H1 (cell line): ENCODE measurements around the gene DSCAM. TPM values are rescaled to one million over a fixed set of nuclear protein-coding genes. Genes with fewer than 3 reads are reported as not detected.

ENCODE experiments used
- ASH2L ChIP-seq: fragments of 200-600, 300-600 bp; sonication (generic); IDR thresholded peaks from one replicate; pipeline ENCODE4 v1.7.1; 2017; ENCODE audit warnings: low read length
- ATF3 ChIP-seq: IDR thresholded peaks from 2 replicates; pipeline ENCODE4 v1.6.1; 2011; ENCODE audit warnings: low read depth, mild to moderate bottlenecking, low read length; ENCODE audit not compliant: insufficient read depth
- BACH1 ChIP-seq: IDR thresholded peaks from 2 replicates; pipeline ENCODE4 v1.6.1; 2012; ENCODE audit warnings: low read length, improper control_type of control experiment
- BCL11A ChIP-seq, 2 experiments: IDR thresholded peaks; one replicate each; pipeline ENCODE4 v1.6.1; 2011; ENCODE audit warnings: low read depth in 2 of 2, low read length in 2 of 2, mild to moderate bottlenecking in 2 of 2
- BRCA1 ChIP-seq: IDR thresholded peaks from 2 replicates; pipeline ENCODE4 v1.6.1; 2012; ENCODE audit warnings: low read depth, low read length, improper control_type of control experiment
- CBX5 ChIP-seq: fragments of 300-800, 300-1000 bp; sonication (generic); IDR thresholded peaks from 2 replicates; pipeline ENCODE4 v1.7.1; 2016; ENCODE audit warnings: antibody characterized with exemption, low read length, low read depth
- EGR1 ChIP-seq: IDR thresholded peaks from 2 replicates; pipeline ENCODE4 v1.6.1; 2011; ENCODE audit warnings: low read depth, low read length, borderline replicate concordance
- GABPA ChIP-seq: IDR thresholded peaks from 2 replicates; pipeline ENCODE4 v1.6.1; 2011; ENCODE audit warnings: mild to moderate bottlenecking, low read length, moderate library complexity, borderline replicate concordance; ENCODE audit not compliant: insufficient read depth
- HDAC6 ChIP-seq: IDR thresholded peaks from one replicate; pipeline ENCODE4 v1.7.1; 2012; ENCODE audit warnings: low read depth, mild to moderate bottlenecking, inconsistent platforms, low read length, moderate library complexity
- KDM5A ChIP-seq: fragments of 200-600 bp; IDR thresholded peaks from 2 replicates; pipeline ENCODE4 v1.7.1; 2012; ENCODE audit warnings: mild to moderate bottlenecking, low read length, inconsistent platforms, mixed read lengths
- NRF1 ChIP-seq: IDR thresholded peaks from 2 replicates; pipeline ENCODE4 v1.6.1; 2011; ENCODE audit warnings: mild to moderate bottlenecking, low read depth, low read length, improper control_type of control experiment
- PHF8 ChIP-seq: fragments of 200-600 bp; sonication (generic); conservative IDR thresholded peaks from 2 replicates; pipeline ENCODE4 v1.7.1; 2012; ENCODE audit warnings: low read depth, mild to moderate bottlenecking, inconsistent platforms, low read length, moderate library complexity
- POU5F1 ChIP-seq: IDR thresholded peaks from 2 replicates; pipeline ENCODE4 v1.6.1; 2011; ENCODE audit warnings: low read depth, mild to moderate bottlenecking, low read length, moderate library complexity
- RAD21 ChIP-seq, 2 experiments: IDR thresholded peaks in 1 of 2; conservative IDR thresholded peaks in 1 of 2; 2 replicates each; pipeline ENCODE4 v1.6.1; 2011; ENCODE audit warnings: low read depth in 2 of 2, low read length in 2 of 2, improper control_type of control experiment in 1 of 2, inconsistent platforms in 1 of 2, mild to moderate bottlenecking in 1 of 2, moderate library complexity in 1 of 2
- RBBP5 ChIP-seq: IDR thresholded peaks from 2 replicates; pipeline ENCODE4 v1.7.1; 2012; ENCODE audit warnings: low read depth, mild to moderate bottlenecking, inconsistent platforms, low read length, moderate library complexity, borderline replicate concordance
- RNF2 ChIP-seq: fragments of 200-900, 300-1000 bp; sonication (generic); IDR thresholded peaks from 2 replicates; pipeline ENCODE4 v1.7.1; 2016; ENCODE audit warnings: borderline replicate concordance, low read depth, mild to moderate bottlenecking, antibody characterized with exemption, low read length; ENCODE audit not compliant: poor library complexity, severe bottlenecking; ENCODE audit errors: missing control alignments
- SAP30 ChIP-seq: fragments of 300-600 bp; sonication (generic); IDR thresholded peaks from 2 replicates; pipeline ENCODE4 v1.7.1; 2012; ENCODE audit warnings: low read length, moderate library complexity, mild to moderate bottlenecking, inconsistent platforms; ENCODE audit not compliant: insufficient read depth, insufficient replicate concordance
- TAF1 ChIP-seq: IDR thresholded peaks from 2 replicates; pipeline ENCODE4 v1.6.1; 2011; ENCODE audit warnings: mild to moderate bottlenecking, low read depth, low read length
- TEAD4 ChIP-seq: IDR thresholded peaks from 2 replicates; pipeline ENCODE4 v1.6.1; 2012; ENCODE audit warnings: low read depth, low read length, inconsistent platforms, mixed read lengths
- USF2 ChIP-seq: IDR thresholded peaks from 2 replicates; pipeline ENCODE4 v1.6.1; 2011; ENCODE audit warnings: low read length, improper control_type of control experiment
- YY1 ChIP-seq: IDR thresholded peaks from 2 replicates; pipeline ENCODE4 v1.6.1; 2011; ENCODE audit warnings: low read depth, mild to moderate bottlenecking, low read length
- ZNF274 ChIP-seq: IDR thresholded peaks from 2 replicates; pipeline ENCODE4 v1.7.0; 2012; ENCODE audit warnings: low read length, borderline replicate concordance; ENCODE audit errors: extremely low read depth
- polyA plus RNA-seq, 7 experiments: library from polyadenylated mRNA; depleted of rRNA in 3 of 7; stranded (reverse) in 5 of 7; unstranded in 2 of 7; fragments of >200 nt in 5 of 7; fragments of 200-250 nt in 2 of 7; gene quantifications; 1 replicate in 5 of 7; 2 replicates in 1 of 7; 4 replicates in 1 of 7; pipeline versions ENCODE4 v1.2.1 to v1.2.3, GENCODE V29; 2011 to 2013; ENCODE audit warnings: missing spikeins in 2 of 7, mixed read lengths in 2 of 7
- total RNA-seq: library from RNA; stranded (reverse); fragmentation: NEBNext Ultra II Directional; extraction: Animal tissue kit (Norgen Biotek cat#: 25700); gene quantifications from 2 replicates; pipeline ENCODE4 v1.2.1, GENCODE V29; 2021

The DSCAM gene
- total and polyA plus RNA-seq, 2 of the 8 experiments (the other 6 are each of a cell fraction or from before 2014, with no cell fraction given) = 0.02 to 0.15 TPM

GRCh38 chr21:40386294-40386911 lies 460.6 kb downstream of the DSCAM start (continued):
- no peak for TF ChIP-seq ATF3
- TF ChIP-seq EGR1 = peak; percentile 99
- no peak for TF ChIP-seq SAP30
- no peak for TF ChIP-seq YY1
- TF ChIP-seq GABPA = no peak
- TF ChIP-seq PHF8 = no peak
- no peak for TF ChIP-seq RBBP5
- no peak for TF ChIP-seq ZNF274
- no peak for TF ChIP-seq BRCA1
- TF ChIP-seq USF2 = no peak
- TF ChIP-seq RAD21 (IDR thresholded peaks at IDR 0.05 in 1 of 2, conservative IDR thresholded peaks at IDR 0.05 in 1 of 2; ENCODE audit: low read depth in 2 of 2, low read length in 2 of 2) = peak; percentile 72 to 83
- no peak for TF ChIP-seq HDAC6
- TF ChIP-seq TEAD4 = no peak
- TF ChIP-seq RNF2 = no peak
- no peak for TF ChIP-seq BCL11A (IDR thresholded peaks at IDR 0.05; ENCODE audit: low read depth in 2 of 2, low read length in 2 of 2)
- TF ChIP-seq KDM5A = no peak
- no peak for TF ChIP-seq POU5F1
- TF ChIP-seq TAF1 = no peak
- no peak for TF ChIP-seq CBX5
- TF ChIP-seq ASH2L = no peak
- TF ChIP-seq NRF1 = no peak
- TF ChIP-seq BACH1 = peak; percentile 88
